GM12878 (cell line): Measurements from ENCODE around the gene TMED1. TPM values are rescaled to one million over a fixed set of nuclear protein-coding genes. Genes with fewer than 3 reads are reported as not detected.

Source experiments
- BCLAF1 ChIP-seq: fragments of 450-650 bp; IDR thresholded peaks from 2 replicates; pipeline ENCODE4 v1.6.1; 2017; ENCODE audit warnings: antibody characterized with exemption, mild to moderate bottlenecking, moderate library complexity
- BHLHE40 ChIP-seq, 2 experiments: fragments of 450-650 bp in 1 of 2; IDR thresholded peaks; 2 replicates each; pipeline ENCODE4 v1.6.1; 2011 to 2017; ENCODE audit warnings: low read depth in 2 of 2, borderline replicate concordance in 1 of 2, improper control_type of control experiment in 1 of 2, low read length in 1 of 2, mild to moderate bottlenecking in 1 of 2
- EED ChIP-seq: sonication (generic); IDR thresholded peaks from 2 replicates; pipeline ENCODE4 v1.6.1; 2016; ENCODE audit warnings: antibody characterized with exemption, low read depth
- ELK1 ChIP-seq: IDR thresholded peaks from 2 replicates; pipeline ENCODE4 v1.6.1; 2012; ENCODE audit warnings: low read depth, low read length, improper control_type of control experiment
- FOS ChIP-seq: IDR thresholded peaks from 3 replicates; pipeline ENCODE4 v1.6.1; 2011; ENCODE audit warnings: borderline replicate concordance; ENCODE audit not compliant: insufficient read length; ENCODE audit errors: extremely low read depth
- HDAC2 ChIP-seq: fragments of 200-600 bp; sonication (generic); IDR thresholded peaks from 2 replicates; pipeline ENCODE4 v1.6.1; 2017
- HDGF ChIP-seq: fragments of 450-650 bp; IDR thresholded peaks from 2 replicates; pipeline ENCODE4 v1.6.1; 2016; ENCODE audit warnings: antibody characterized with exemption
- IKZF1 ChIP-seq: fragments of 450-650 bp; conservative IDR thresholded peaks from 2 replicates; pipeline ENCODE4 v1.6.1; 2017; ENCODE audit warnings: antibody characterized with exemption, mild to moderate bottlenecking
- KLF5 ChIP-seq: fragments of 450-650 bp; IDR thresholded peaks from 2 replicates; pipeline ENCODE4 v1.6.1; 2014; ENCODE audit warnings: mild to moderate bottlenecking; ENCODE audit not compliant: partially characterized antibody
- MYC ChIP-seq: IDR thresholded peaks from 2 replicates; pipeline ENCODE4 v1.6.1; 2011; ENCODE audit warnings: mild to moderate bottlenecking, low read length, moderate library complexity, inconsistent platforms; ENCODE audit not compliant: insufficient read depth, insufficient replicate concordance, insufficient read length, severe bottlenecking
- NBN ChIP-seq: fragments of 450-650 bp; IDR thresholded peaks from 2 replicates; pipeline ENCODE4 v1.6.1; 2016
- NFYB ChIP-seq: IDR thresholded peaks from 2 replicates; pipeline ENCODE4 v1.6.1; 2011; ENCODE audit warnings: low read depth, mild to moderate bottlenecking, low read length, improper control_type of control experiment, moderate library complexity; ENCODE audit not compliant: insufficient read depth
- NR2C2 ChIP-seq: IDR thresholded peaks from 2 replicates; pipeline ENCODE4 v1.6.1; 2011; ENCODE audit warnings: borderline replicate concordance, low read depth; ENCODE audit not compliant: control insufficient read depth, insufficient read length
- POLR2A ChIP-seq: IDR thresholded peaks from 2 replicates; pipeline ENCODE4 v1.6.1; 2011; ENCODE audit warnings: low read depth, mild to moderate bottlenecking, low read length
- RELB ChIP-seq: fragments of 450-650 bp; IDR thresholded peaks from 2 replicates; pipeline ENCODE4 v1.6.1; 2017; ENCODE audit warnings: low read depth, mild to moderate bottlenecking, moderate library complexity
- SMARCA5 ChIP-seq: fragments of 450-650 bp; IDR thresholded peaks from 2 replicates; pipeline ENCODE4 v1.6.1; 2017; ENCODE audit warnings: mild to moderate bottlenecking
- ZBED1 ChIP-seq: IDR thresholded peaks from 2 replicates; pipeline ENCODE4 v1.6.1; 2016; ENCODE audit warnings: borderline replicate concordance
- ZBTB4 ChIP-seq: fragments of 450-650 bp; formaldehyde crosslinking; IDR thresholded peaks from 2 replicates; pipeline ENCODE4 v1.4.0; 2022; ENCODE audit warnings: mild to moderate bottlenecking, moderate library complexity
- ZNF217 ChIP-seq: fragments of 450-650 bp; IDR thresholded peaks from 2 replicates; pipeline ENCODE4 v1.6.1; 2017; ENCODE audit warnings: antibody characterized with exemption, mild to moderate bottlenecking
- ZZZ3 ChIP-seq: IDR thresholded peaks from 2 replicates; pipeline ENCODE4 v1.6.1; 2011; ENCODE audit warnings: low read depth; ENCODE audit not compliant: control insufficient read depth, insufficient read length
- polyA plus RNA-seq, 11 experiments: library from polyadenylated mRNA; depleted of rRNA in 4 of 11; unstranded in 6 of 11; stranded (reverse) in 5 of 11; fragments of >200 nt; fragmentation: Nextera tagmentation in 4 of 11; fragmentation: Illumina TruSeq in 1 of 11; extraction: Ambion mirVana in 4 of 11; extraction: Trizol in 1 of 11; gene quantifications; 1 replicate in 1 of 11; 2 replicates in 10 of 11; pipeline versions ENCODE4 v1.2.1 to v1.2.3, GENCODE V29; 2011 to 2016; ENCODE audit warnings: inconsistent platforms in 2 of 11, missing spikeins in 2 of 11, low read depth in 1 of 11
- total RNA-seq, 4 experiments: library from RNA; depleted of rRNA in 3 of 4; stranded (reverse); fragments of >200 nt in 3 of 4; fragmentation: Illumina TruSeq in 1 of 4; extraction: Trizol in 1 of 4; gene quantifications; 2 replicates each; pipeline versions ENCODE4 v1.2.1 to v1.2.3, GENCODE V29; 2013 to 2021

TMED1 gene
- total and polyA plus RNA-seq, 10 of the 15 experiments (the other 5 are each of a cell fraction or from before 2014, with no cell fraction given), result 0.60 to 23.1 (median 12.3) TPM

- TF ChIP-seq FOS, result no peak
- TF ChIP-seq ZBED1, result no peak
- no peak for TF ChIP-seq ELK1
- TF ChIP-seq HDGF, result 0 out of 2 replicates have a peak, but pooled peaks have one; percentile 27
- no peak for TF ChIP-seq NFYB
- TF ChIP-seq EED, result peak; percentile 53; the same call in 1 of the 2 replicates
- no peak for TF ChIP-seq ZBTB4 (CRISPR knock-in tag)
- TF ChIP-seq RELB, result no peak
- peak; percentile 52; the same call in 1 of the 2 replicates for TF ChIP-seq IKZF1
- no peak for TF ChIP-seq ZZZ3
- TF ChIP-seq BHLHE40 (IDR thresholded peaks at IDR 0.05; ENCODE audit: borderline replicate concordance in 1 of 2, low read depth in 2 of 2, low read length in 1 of 2), result peak in 1 of 2 experiments; percentile 51; a peak in 2 of 4 replicates
- 0 out of 2 replicates have a peak, but pooled peaks have one; percentile 49 for TF ChIP-seq SMARCA5
- TF ChIP-seq ZNF217, result no peak
- peak; percentile 56 for TF ChIP-seq POLR2A
- TF ChIP-seq BCLAF1, result no peak
- no peak for TF ChIP-seq NBN
- no peak for TF ChIP-seq NR2C2
- TF ChIP-seq HDAC2, result no peak
- peak; percentile 56 for TF ChIP-seq MYC
- no peak for TF ChIP-seq KLF5
Measured at GRCh38 chr19:10871711-10872545, 35.9 kb upstream of the TMED1 start (continued).
